HG02763 (cell line): Measurements from ENCODE around the gene GPR152.

Experiments used
- ATAC-seq: cut with Tn5 transposase; IDR thresholded peaks from one replicate; pipeline ENCODE4 v1.9.1; 2021; ENCODE audit warnings: mild to moderate bottlenecking, moderate library complexity; ENCODE audit not compliant: unreplicated experiment

The GPR152 gene

DNA sequence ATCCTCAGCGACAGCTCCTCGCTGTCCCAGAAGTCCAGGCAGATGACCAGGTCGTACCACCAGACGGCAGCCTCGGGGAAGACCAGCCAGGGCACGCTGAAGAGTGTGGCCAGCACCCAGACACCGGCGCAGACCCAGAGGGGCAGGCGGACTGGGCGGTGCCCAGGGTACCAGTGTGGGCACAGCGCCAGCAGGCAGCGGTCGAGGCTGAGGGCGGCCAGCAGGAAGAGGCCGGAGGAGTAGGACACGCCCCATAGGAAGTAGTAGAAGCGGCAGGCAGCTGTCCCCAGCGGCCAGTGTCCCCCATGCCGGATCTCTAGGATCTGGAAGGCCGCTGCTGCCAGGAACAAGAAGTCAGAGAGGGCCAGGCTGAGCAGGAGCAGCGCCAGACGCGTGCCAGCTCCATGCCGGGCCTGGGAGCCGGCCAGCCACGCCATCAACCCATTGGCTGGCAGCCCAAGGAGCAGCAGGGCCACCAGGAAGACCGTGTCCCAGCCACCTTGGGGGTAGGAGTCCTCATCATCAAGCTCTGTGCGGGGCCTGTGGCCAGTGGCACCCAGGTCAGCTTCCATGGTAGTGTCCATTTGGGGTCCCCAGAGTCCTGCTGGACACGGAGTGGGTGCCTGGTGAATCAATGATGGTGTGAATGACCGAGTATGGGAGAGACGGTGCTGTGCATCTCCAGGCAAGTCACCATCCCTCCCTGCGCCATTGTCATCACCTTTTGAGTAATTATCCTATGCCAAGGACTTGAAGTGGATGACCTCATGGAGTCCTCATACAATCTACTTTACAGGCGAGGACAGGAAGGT, at the start of gene GPR152:
TSS of gene GPR152 (minus strand) at position 589 of the 812 bp plus-strand sequence. CDS start at position 584, 5 bp downstream.
- no peak for ATAC-seq

DNA sequence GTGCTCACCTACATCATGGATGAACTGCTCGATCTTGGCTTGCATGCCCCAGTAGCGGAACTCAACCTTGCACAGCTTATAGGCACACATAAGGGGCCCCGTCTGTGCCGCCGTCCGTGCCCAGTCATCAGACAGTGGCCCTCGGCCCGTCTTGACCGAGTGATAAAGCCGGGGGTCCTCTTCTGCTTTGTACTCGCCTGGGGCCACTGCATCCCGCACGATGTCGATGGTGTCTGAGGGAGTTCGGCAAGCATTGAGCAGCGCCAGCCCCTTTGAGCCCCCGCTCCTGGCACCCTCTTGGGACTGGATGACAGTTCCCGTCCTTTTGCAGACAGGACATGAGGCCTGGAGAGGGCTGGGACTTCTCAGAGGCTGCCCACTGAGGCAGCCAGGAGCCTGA, 49.3 kb upstream of the GPR152 start:
- ATAC-seq, result no peak

GRCh38 chr11:67500831-67501715, 48.5 kb upstream of the GPR152 start:
- ATAC-seq, result no peak

- ATAC-seq, result no peak
Observed at GRCh38 chr11:67500484-67500821, 47.9 kb upstream of the GPR152 start.

DNA sequence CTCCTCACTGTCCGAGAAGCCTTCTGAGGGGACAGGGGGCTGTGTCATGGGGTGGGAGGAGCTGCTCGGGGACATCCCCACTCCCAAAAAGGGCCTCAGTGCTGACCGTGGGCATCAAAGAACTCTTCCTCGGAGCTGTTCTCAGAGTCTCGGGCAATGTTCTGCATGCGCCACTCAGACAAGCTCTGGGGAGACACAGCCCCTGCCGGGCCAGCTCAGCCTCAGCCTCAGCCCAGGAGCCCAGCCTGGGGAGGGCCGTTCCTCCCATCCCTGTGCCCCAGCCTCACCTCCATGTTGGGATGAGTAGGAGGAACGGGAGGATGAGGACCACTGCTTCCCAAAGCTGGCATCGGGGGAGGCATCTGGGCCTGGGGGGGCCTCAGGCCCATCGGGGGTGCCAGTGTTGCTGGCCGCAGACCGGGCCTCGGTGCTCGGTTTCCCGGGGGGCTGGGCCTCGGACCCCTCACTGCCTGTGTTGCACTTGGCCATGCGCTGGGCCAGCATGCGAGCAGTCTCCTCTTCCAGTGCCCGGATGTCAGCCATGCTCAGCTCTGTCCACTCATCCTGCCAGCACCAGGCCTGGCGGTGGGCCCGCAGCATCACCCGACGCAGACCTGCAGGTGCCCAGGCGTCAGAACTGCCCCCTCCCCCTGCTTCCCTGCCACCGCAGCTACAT, 47.4 kb upstream of the GPR152 start:
- no peak for ATAC-seq

DNA sequence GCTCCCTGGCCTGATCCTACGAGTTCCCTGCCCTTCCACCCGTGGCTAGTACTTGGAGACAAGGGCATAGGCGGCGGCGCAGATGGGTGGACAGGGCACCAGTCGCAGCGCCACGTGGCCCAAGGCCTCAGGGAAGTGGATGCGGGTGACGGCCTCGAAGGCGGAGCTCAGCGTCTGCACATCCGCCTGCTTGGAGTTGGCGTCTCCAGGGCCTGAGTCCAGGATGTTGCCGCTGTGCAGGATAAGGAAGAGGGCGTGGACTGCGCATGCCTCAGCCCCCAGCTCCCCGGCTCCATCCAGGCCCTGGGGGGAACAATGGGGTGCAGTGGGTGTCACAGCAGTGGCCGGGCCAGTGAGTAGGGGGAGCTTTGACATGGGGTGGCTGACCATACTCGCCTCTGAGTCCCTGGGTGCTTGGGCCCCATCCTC, 46.0 kb upstream of the GPR152 start:
- ATAC-seq, result no peak

GRCh38 chr11:67497656-67498291, 45.2 kb upstream of the GPR152 start:
- no peak for ATAC-seq

GRCh38 chr11:67496113-67496512, 43.6 kb upstream of the GPR152 start:
- ATAC-seq, result no peak

DNA sequence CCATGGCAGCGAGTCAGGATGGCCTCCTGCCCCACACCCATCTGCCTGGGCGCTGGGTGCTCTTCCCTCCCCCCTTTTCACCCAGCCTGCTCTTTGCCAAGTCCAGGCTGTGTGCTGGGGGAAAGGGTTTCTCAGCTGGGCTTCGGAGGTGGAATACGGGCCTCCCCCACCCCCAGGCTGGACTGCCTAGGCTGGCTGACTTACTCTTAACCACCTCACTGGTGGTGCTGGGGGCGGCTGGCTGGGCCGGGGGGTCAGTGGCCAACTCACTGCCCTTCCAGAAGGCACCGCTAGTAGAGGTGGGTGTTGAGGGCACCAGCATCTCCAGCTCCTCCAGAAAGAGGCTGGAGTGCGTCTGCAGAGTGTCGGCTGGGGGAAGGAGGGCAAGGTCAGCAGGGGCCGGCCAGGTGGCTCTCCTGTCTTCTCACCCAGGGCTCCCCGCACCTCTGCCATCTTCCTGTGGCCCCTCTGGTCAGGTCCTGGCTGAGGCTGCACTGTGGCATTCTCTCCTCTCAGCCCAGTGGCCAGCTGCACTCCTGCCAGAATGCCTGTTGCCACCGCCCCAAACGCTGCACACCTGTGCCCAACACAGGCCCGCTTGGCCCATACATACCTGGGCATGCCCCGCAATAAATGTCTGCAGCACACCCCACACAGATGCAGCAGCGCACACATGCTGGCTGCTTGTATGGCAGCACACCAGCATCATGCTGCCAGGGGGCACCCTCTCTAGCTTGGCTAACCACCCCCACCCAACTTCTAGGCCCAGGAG, 42.9 kb upstream of the GPR152 start:
- no peak for ATAC-seq

DNA sequence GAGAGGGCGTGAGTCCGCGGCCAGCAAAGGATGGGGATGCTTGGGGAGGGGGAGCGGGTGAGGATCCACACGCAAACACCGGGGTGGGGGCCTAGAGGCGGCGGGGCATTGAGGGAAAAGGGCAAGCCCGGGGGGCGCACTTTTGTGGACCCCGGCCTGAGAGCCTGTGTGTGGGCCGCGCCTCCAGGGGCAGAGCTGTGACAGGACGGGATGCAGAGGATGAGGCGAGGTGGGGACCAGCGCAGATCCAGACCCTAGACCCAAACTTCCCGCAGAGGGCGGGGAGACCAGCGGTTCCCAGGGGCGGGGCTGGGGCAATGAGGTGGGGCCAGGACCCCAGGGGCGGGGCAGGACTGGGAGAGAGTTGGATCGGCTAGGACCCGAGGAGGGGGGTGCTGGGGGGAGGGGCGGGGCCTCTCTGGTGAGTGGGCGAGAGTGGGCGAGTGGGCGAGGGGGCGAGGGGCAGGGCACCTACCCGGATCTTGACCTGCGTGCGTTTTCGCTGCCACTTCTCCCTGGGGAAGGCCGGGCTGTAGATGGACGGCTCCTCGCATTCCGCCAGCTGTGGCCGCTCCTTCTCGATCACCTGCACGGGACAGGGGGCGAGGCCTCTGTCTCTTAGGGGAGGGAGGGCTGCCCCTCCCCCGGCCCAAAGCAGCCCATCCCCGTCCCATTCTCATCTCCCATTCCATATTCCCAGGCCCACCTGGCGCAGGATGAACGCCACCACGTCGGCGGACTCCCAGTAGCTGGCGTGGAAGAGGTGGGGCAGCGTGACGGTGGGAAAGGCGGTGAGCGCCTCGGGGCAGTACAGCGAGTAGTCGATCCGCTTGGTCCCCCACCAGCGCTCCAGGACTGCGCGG, 42.1 kb upstream of the GPR152 start:
- ATAC-seq, result no peak

- ATAC-seq, result no peak
Observed at GRCh38 chr11:67493548-67494370, 41.2 kb upstream of the GPR152 start.

DNA sequence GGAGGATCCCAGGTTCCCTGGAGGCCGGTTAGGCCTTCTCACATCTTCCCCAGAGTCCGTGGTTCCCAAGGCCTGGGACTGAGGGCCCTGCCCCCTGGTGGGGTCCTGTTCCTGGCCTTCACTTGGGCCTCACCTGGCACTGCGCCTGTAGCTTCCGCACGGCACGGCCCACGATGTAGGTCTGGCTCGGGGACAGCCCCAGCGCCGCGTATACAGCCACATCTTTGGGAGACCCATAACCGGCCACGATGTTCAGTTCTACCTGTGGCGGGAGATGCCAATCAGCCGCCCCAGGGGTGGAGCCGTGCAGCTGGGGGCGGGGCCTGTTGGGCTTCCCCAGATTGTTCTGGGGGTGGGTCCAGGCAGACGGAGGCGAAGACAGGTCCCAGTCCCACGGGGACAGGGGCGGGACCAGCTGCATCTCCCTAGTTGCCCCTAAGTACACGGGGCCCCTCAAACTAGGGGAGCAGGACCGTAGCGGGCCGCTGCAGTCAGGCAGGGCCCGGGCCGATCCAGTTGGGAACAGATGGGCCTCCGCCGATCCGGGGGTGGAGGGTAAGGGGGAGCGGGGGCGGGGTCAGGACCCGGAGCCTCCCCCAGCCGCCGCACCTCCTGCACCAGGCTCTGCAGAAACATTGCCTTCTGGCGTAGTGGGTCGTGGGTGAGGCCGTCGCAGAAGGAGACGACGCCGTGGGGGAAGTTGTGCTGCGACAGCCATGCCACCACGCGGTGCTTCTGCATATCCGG, 40.4 kb upstream of the GPR152 start:
- ATAC-seq, result no peak

- ATAC-seq, result no peak
Observed at GRCh38 chr11:67492069-67492727, 39.7 kb upstream of the GPR152 start.

DNA sequence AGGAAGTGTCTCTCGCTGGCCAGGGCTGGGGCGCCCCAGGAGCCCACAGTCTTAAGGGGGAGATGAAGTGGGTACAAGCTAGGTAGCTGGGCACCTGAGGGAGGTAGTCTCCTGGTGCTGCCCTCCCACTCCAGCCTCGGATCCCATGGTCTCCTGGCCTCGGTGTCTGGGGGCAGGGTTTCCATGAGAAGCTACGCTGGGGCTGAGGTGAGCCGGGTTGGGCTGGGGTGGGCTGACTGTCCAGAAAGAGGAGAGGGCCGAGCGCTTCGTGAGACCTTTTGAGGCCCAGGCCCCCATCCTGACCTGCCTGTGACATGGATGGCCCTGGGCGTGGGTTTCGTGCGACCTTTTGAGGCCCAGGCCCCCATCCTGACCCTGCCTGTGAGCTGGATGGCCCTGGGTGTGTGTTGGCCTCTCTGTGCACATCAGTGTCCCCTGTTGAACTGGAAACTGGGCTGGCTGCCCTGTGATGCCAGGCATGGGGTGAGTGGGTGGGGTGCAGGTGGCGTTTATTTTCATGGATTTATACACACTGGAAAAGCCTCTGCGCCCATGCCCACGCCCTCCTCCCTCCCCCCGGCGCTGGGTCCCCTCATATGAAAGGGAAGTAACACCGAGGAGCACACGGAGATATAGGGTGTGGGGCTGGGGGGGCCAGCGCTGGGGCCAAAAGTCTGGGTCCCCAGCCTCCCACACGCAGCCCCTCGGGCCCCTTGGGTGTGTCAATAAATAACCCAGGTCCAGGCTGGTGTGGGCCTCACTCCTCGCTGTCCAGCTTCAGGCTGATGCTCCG, 38.9 kb upstream of the GPR152 start:
- ATAC-seq, result no peak

- no peak for ATAC-seq
Observed at GRCh38 chr11:67490727-67491065, 38.2 kb upstream of the GPR152 start.

DNA sequence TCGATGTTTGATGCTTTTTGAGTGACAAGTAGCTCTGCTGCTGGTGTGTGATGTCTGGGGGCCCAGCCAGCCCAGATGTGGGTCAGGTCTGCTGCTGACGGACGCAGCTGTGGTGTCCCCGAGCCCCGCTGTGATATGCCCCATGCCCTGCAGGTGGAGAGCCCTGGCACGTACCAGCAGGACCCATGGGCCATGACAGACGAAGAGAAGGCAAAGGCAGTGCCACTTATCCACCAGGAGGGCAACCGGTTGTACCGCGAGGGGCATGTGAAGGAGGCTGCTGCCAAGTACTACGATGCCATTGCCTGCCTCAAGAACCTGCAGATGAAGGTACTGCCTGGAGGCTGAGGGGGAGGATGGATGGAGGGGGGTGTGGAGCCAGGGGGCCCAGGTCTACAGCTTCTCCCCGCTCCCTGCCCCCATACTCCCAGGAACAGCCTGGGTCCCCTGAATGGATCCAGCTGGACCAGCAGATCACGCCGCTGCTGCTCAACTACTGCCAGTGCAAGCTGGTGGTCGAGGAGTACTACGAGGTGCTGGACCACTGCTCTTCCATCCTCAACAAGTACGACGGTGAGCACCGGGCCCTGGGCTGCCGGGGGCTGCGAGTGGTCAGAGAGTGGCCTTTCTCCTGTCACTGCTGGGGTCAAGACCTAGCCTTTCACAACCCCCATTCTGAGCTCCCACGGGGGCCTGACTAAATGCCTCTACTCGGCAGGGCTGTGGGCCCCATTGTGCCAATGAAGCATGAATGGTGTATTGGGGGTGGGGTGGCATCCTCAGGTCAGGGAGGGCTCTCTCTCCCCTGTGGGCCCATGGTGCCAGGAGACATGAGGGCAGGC, 37.6 kb upstream of the GPR152 start:
- ATAC-seq, result no peak
